ENCODE measurements around the gene LHPP.

Gene LHPP

GRCh38 chr10:124541076-124541903, 79.7 kb downstream of the LHPP start:
- no peak for TF ChIP-seq CTCF (IDR thresholded peaks at IDR 0.05; ENCODE audit: low read depth, low read length)
- no peak for DNase-seq (ENCODE audit: extremely low read depth, low read depth)

GRCh38 chr10:124542336-124542735, 80.7 kb downstream of the LHPP start:
- DNase-seq (ENCODE audit: extremely low read depth, low read depth), result no peak
- TF ChIP-seq CTCF (IDR thresholded peaks at IDR 0.05; ENCODE audit: low read depth, low read length), result no peak

GRCh38 chr10:124543146-124543545, 81.5 kb downstream of the LHPP start:
- TF ChIP-seq CTCF (IDR thresholded peaks at IDR 0.05; ENCODE audit: low read depth, low read length), result no peak
- no peak for DNase-seq (ENCODE audit: extremely low read depth, low read depth)

GRCh38 chr10:124543971-124544370, 82.3 kb downstream of the LHPP start:
- no peak for TF ChIP-seq CTCF (IDR thresholded peaks at IDR 0.05; ENCODE audit: low read depth, low read length)
- DNase-seq (ENCODE audit: extremely low read depth, low read depth), result no peak

- no peak for TF ChIP-seq CTCF (IDR thresholded peaks at IDR 0.05; ENCODE audit: low read depth, low read length)
- no peak for DNase-seq (ENCODE audit: extremely low read depth, low read depth)
Measured at GRCh38 chr10:124544711-124545110, 83.1 kb downstream of the LHPP start.

GRCh38 chr10:124545351-124546054, 83.9 kb downstream of the LHPP start:
- DNase-seq (ENCODE audit: extremely low read depth, low read depth), result no peak

More at GRCh38 chr10:124545351-124546054, 83.9 kb downstream of the LHPP start:
- TF ChIP-seq CTCF (IDR thresholded peaks at IDR 0.05; ENCODE audit: low read depth, low read length), result no peak
